ENCODE data around the gene NIPSNAP3A.

NIPSNAP3A gene

DNA sequence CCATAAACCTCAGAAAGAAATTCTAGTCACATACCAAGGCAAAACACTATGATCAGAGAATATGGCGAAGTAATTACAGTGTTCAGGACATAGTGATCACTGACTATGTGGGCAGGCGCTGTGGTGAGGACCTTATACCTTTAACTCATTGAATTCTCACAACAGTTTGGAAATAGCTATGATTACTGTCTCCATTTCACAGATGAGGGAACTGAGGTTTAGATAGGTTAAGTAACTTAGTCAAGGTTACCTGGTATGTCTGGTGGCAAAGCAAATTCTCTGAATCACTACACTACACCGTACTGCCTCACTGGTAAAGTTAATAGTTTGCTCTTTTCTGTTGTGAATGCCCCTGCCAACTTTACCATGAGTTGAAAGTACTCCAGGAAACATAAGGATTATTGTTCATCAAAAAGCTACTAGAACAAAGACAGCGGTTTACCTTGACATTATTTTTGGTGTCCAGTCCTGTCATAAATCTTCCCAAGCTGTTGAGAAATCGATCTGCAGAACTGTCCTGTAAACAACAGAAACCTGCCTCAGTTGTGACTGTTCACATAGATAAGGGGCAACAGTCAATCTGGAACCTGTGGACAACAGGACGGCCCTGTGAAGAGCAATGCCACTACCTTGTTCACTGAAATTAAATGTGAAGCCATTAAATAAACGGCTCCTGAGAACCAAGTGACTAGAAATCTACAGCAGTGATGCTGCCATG, 52.7 kb downstream of the NIPSNAP3A start:
- no peak for TF ChIP-seq MYC (IDR thresholded peaks at IDR 0.05; ENCODE audit: low read depth, low read length)
- TF ChIP-seq, protein P1, sequence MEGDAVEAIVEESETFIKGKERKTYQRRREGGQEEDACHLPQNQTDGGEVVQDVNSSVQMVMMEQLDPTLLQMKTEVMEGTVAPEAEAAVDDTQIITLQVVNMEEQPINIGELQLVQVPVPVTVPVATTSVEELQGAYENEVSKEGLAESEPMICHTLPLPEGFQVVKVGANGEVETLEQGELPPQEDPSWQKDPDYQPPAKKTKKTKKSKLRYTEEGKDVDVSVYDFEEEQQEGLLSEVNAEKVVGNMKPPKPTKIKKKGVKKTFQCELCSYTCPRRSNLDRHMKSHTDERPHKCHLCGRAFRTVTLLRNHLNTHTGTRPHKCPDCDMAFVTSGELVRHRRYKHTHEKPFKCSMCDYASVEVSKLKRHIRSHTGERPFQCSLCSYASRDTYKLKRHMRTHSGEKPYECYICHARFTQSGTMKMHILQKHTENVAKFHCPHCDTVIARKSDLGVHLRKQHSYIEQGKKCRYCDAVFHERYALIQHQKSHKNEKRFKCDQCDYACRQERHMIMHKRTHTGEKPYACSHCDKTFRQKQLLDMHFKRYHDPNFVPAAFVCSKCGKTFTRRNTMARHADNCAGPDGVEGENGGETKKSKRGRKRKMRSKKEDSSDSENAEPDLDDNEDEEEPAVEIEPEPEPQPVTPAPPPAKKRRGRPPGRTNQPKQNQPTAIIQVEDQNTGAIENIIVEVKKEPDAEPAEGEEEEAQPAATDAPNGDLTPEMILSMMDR (IDR thresholded peaks at IDR 0.05; ENCODE audit: low read depth, low read length), result no peak
- TF ChIP-seq POLR2A (IDR thresholded peaks at IDR 0.05; ENCODE audit: extremely low read depth, insufficient read length), result no peak
- TF ChIP-seq, protein P2, sequence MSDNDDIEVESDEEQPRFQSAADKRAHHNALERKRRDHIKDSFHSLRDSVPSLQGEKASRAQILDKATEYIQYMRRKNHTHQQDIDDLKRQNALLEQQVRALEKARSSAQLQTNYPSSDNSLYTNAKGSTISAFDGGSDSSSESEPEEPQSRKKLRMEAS (IDR thresholded peaks at IDR 0.05; ENCODE audit: low read depth, low read length), result no peak
- no peak overlapping the region for H3K4me3 ChIP-seq (ENCODE audit: low read depth, low read length)
- DNase-seq (ENCODE audit: low read depth), result no peak

DNA sequence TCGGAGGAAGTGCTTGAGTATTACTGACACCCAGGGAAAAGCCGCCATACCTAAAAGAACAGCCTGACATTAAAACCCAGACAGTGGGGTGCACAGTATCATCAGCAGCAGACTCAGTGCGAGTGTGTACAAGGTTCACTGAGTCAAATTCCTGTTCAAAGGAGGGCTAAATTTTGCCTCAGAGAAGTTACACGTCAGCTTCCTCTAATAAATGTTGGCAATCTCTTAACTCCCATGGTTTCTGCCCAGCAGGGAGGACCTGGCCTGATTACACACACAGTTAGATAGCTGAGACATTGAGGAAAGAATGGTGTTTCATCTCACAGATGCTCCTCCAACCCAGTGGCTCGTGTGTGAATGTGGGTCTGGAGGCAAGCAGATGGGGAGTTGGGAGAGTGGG, 54.6 kb downstream of the NIPSNAP3A start:
- H3K4me3 ChIP-seq (ENCODE audit: low read depth, low read length), result no peak overlapping the region
- DNase-seq (ENCODE audit: low read depth), result no peak
- TF ChIP-seq MYC (IDR thresholded peaks at IDR 0.05; ENCODE audit: low read depth, low read length) (no peak), POLR2A (IDR thresholded peaks at IDR 0.05; ENCODE audit: extremely low read depth, insufficient read length) (no peak)
- TF ChIP-seq, protein P1 (IDR thresholded peaks at IDR 0.05; ENCODE audit: low read depth, low read length), result no peak
- TF ChIP-seq, protein P2 (IDR thresholded peaks at IDR 0.05; ENCODE audit: low read depth, low read length), result no peak

DNA sequence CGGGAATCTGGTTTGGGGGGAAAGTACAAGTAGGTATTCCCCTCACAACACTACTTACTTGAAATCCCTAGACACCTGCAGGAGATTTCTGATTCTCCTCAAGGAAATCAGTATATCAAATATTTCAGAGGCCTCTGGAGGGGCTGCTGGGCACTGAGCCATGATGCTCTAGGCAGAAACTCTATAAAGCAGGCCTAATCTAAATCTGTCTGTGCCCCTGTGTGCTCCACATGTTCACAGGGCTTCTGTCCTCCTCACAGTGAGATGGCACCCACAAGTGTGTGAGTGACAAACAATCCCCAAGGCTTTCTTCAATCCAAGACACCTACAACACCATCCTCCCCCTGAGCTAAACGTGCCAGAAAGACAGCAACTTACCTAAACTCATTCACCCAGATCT, 55.4 kb downstream of the NIPSNAP3A start:
- H3K4me3 ChIP-seq (ENCODE audit: low read depth, low read length), result no peak overlapping the region
- TF ChIP-seq, protein P1 (IDR thresholded peaks at IDR 0.05; ENCODE audit: low read depth, low read length), result no peak
- TF ChIP-seq POLR2A (IDR thresholded peaks at IDR 0.05; ENCODE audit: extremely low read depth, insufficient read length) (no peak), MYC (IDR thresholded peaks at IDR 0.05; ENCODE audit: low read depth, low read length) (no peak)
- TF ChIP-seq, protein P2 (IDR thresholded peaks at IDR 0.05; ENCODE audit: low read depth, low read length), result no peak
- no peak for DNase-seq (ENCODE audit: low read depth)

DNA sequence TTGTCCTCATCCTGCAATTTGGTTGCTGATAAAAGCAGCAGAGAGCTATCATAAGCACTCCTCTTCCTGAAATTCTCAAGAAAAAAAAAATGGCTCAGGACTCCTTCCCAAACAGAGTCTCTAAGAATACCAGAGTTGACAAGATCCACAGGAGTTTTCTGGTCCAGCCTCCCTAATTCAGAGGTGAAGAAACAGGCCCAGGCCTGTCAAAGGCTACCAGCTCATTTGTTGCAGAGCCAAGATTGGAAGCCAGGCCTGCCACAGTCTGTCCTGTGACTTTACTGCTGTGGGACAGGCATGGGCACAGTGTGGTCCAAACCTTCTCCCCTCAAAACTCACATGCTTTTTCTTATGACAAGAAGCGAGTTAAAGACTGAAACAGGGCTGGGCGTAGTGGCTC, 58.0 kb downstream of the NIPSNAP3A start:
- no peak for DNase-seq (ENCODE audit: low read depth)
- no peak overlapping the region for H3K4me3 ChIP-seq (ENCODE audit: low read depth, low read length)
- TF ChIP-seq, protein P2 (IDR thresholded peaks at IDR 0.05; ENCODE audit: low read depth, low read length), result no peak
- TF ChIP-seq MYC (IDR thresholded peaks at IDR 0.05; ENCODE audit: low read depth, low read length) (no peak), POLR2A (IDR thresholded peaks at IDR 0.05; ENCODE audit: extremely low read depth, insufficient read length) (no peak)
- TF ChIP-seq, protein P1 (IDR thresholded peaks at IDR 0.05; ENCODE audit: low read depth, low read length), result no peak

DNA sequence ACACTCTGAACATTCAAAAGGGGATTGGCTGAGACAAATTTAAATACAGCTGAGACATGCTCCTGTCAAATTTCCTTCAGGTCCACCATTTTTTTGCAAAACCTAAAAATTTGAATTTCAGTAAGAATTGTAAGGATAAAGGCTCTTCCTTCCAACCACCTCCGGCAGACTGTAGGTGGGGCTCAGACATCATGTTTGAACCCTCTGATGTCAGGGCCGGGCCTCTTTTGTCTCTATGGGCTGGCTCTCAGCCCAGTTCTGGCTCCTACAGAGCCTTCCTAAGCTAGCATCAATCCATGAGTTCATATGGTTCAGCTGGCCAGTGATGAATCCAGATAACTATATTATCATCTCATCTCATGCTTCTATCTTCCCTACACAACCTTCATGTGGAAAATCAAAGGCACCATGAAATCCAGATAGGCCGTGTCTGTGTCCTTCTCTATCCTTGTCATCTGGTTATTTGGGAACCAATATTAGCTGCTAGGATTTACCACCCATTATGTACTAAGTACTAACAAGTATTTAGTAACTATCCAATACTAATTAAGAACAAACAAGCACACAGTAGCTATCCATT, 60.6 kb downstream of the NIPSNAP3A start:
- no peak for TF ChIP-seq POLR2A (IDR thresholded peaks at IDR 0.05; ENCODE audit: extremely low read depth, insufficient read length)
- TF ChIP-seq, protein P1 (IDR thresholded peaks at IDR 0.05; ENCODE audit: low read depth, low read length), result peak; percentile 8
- no peak overlapping the region for H3K4me3 ChIP-seq (ENCODE audit: low read depth, low read length)
- peak; percentile 20 for DNase-seq (ENCODE audit: low read depth)
